AG04450 (cell line): ENCODE data around the gene CHST11. TPM values are rescaled to one million over a fixed set of nuclear protein-coding genes. Genes with fewer than 3 reads are reported as not detected.

ENCODE experiments used
- CTCF ChIA-PET: fragments of 300-600, 350-600 bp; formaldehyde crosslinking; extraction: SDS; loops from one replicate; lab custom pipeline; 2022; ENCODE audit warnings: antibody characterized with exemption, inconsistent platforms; lab: Charles Lee
- POLR2A ChIA-PET: fragments of 350-600 bp; formaldehyde crosslinking; extraction: SDS; loops from one replicate; lab custom pipeline; 2021; ENCODE audit warnings: antibody characterized with exemption, inconsistent platforms; lab: Yijun Ruan, JAX
- DNase-seq: peaks from one replicate; pipeline ENCODE4 v3.0.0-alpha.2; 2011; ENCODE audit warnings: low read depth, low spot score
- H3K27ac ChIP-seq: one replicate; pipeline ENCODE4 v1.5.1; 2012; ENCODE audit warnings: low read depth, low read length, control low read depth
- H3K27me3 ChIP-seq: one replicate; pipeline ENCODE4 v1.6.0; 2012; ENCODE audit warnings: low read length; ENCODE audit not compliant: control insufficient read depth, insufficient read depth
- H3K4me3 ChIP-seq: 2 replicates; pipeline ENCODE4 v1.5.1; 2011; ENCODE audit warnings: mild to moderate bottlenecking, low read depth, low read length, control low read depth
- H3K9me3 ChIP-seq: 2 replicates; pipeline ENCODE4 v1.5.1; 2012; ENCODE audit warnings: low read length; ENCODE audit not compliant: control insufficient read depth, insufficient read depth
- CTCF ChIP-seq: IDR thresholded peaks from 2 replicates; pipeline ENCODE4 v1.5.1; 2011; ENCODE audit warnings: low read depth, low read length, control low read depth, inconsistent platforms
- polyA plus RNA-seq: library from polyadenylated mRNA; depleted of rRNA; stranded (reverse); fragments of >200 nt; gene quantifications from 2 replicates; pipeline ENCODE4 v1.2.3, GENCODE V29; 2011

The CHST11 gene
- polyA plus RNA-seq, 1 experiment: 2.7 TPM

- DNase-seq: no peak
- Histone ChIP-seq H3K4me3 (no peak overlapping the region), H3K27me3 (no peaks in the 10 kb centered on the region), H3K27ac (no peak overlapping the region), H3K9me3 (no peaks in the 10 kb centered on the region)
- TF ChIP-seq CTCF: no peak
- ChIA-PET CTCF (no interaction called here), POLR2A (no interaction called here)
Measured at GRCh38 chr12:104576980-104577580, 120.3 kb downstream of the CHST11 start.

GRCh38 chr12:104577581-104577981 lies 120.8 kb downstream of the CHST11 start:
- H3K9me3 ChIP-seq: no peaks in the 10 kb centered on the region
- DNase-seq: peak; percentile 43
- ChIA-PET CTCF (no interaction called here), POLR2A (no interaction called here)
- no peak for TF ChIP-seq CTCF
- no peak overlapping the region for H3K4me3 ChIP-seq
- H3K27me3 ChIP-seq: no peaks in the 10 kb centered on the region
- H3K27ac ChIP-seq: no peak overlapping the region

GRCh38 chr12:104578453-104578852 lies 121.7 kb downstream of the CHST11 start:
- no peak for TF ChIP-seq CTCF
- no peak overlapping the region for H3K4me3 ChIP-seq
- H3K27me3 ChIP-seq: no peaks in the 10 kb centered on the region
- DNase-seq: no peak
- CTCF ChIA-PET: no interaction called here
- no peaks in the 10 kb centered on the region for H3K9me3 ChIP-seq
- no peak overlapping the region for H3K27ac ChIP-seq
- POLR2A ChIA-PET: no interaction called here

GRCh38 chr12:104579718-104580495 lies 123.2 kb downstream of the CHST11 start:
- H3K27me3 ChIP-seq: no peaks in the 10 kb centered on the region
- no peak for TF ChIP-seq CTCF
- ChIA-PET CTCF (no interaction called here), POLR2A (no interaction called here)
- no peak overlapping the region for H3K4me3 ChIP-seq
- DNase-seq: no peak
- no peak overlapping the region for H3K27ac ChIP-seq
- no peaks in the 10 kb centered on the region for H3K9me3 ChIP-seq

GRCh38 chr12:104581005-104581570 lies 124.3 kb downstream of the CHST11 start:
- CTCF ChIA-PET: interaction anchor here (1.3 kb wide), 1 partner anchor 199 kb away, joined by 4 read pairs; no protein-coding TSS in a partner anchor
- Histone ChIP-seq H3K4me3 (no peak overlapping the region), H3K27me3 (no peaks in the 10 kb centered on the region), H3K27ac (no peak overlapping the region), H3K9me3 (no peaks in the 10 kb centered on the region)
- no peak for DNase-seq
- POLR2A ChIA-PET: no interaction called here
- TF ChIP-seq CTCF: no peak
